ENCODE measurements around the gene ADRM1.

The ADRM1 gene

DNA sequence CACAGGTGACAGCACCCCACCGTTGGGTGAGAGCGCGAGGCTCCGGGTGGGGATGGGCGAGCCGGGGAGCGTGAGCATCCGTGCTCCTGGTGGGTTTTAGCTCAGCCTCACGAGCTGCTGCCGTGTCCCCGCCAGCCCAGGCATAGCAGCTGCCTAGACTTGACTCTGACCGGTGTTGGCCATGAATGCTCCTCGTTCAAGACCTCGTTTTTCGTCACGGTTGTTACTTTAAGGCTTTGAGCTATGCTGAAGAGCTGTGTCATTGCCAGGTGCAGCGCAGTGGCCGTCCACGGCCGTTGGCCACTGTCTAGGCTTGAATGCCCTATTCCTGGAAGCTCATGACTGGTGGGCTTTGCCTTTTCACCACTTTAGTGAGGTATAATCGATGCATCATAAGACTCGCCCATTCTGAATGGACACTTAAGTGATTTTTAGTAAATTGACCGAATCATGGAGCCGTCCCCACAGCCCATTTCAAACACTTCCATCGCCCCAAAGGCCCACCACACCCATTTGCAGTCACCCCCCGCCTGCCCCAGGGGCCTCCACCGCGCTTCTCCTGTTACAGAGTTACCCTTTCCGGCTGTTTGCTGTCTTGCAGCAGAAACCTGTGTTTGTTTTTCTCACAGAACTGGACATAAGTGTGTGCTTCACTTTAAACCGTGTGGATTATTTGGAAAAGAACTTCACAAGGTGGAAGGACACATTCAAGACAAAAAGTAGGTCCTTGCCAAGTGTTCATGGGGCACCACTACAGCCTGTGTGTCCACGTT is 21.4 kb upstream of the ADRM1 start:
- DNase-seq = no peak

DNA sequence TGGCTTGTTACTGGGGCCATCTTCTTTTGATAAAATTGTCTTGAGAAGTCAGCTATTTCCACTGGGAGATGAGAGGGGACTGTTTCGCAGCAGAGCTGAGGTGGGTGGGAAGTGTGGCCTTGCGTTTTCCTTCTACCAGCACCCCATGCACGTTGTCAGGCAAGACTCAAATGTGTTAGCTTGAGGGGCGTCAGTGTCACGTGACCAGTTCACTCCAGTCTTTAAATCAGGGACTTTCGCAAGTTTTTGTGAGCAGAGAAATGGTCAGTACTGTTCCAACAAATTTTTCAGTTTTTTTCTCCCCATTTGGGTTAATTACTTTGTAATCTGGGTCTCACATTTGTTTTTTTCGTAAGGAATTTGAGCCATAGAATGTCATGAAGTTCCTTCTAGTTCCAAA is 20.7 kb upstream of the ADRM1 start:
- no peak for DNase-seq

DNA sequence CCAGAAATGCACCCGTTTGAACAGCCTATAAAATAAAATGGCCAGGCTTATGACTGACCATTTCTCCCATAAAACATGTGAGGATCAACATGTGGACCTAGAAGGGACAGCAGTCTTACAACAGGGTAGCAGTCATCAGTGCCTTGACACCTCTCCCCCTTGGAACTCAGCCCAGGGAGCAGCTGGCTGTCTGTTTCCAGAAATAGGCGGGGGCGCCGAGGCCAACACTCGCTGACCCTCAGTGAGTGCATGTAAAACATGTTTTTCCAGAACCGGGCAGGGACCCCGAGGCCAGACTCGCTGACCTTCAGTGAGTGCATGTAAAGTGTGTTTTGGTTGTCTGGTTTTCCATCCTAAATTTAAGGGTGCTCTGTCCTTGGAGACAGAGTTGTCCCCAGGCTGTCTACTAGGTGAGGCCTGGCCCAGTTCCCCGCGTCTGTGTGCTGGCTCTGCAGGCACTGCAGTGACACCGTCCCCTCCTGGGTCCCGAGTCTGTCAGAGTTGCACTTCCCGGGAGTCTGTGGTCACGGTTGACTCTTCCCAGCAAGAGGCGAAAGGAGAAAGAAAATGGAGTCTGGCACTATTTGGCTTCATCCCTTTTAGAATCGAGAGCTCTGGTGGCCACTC is 19.8 kb upstream of the ADRM1 start:
- no peak for DNase-seq

DNA sequence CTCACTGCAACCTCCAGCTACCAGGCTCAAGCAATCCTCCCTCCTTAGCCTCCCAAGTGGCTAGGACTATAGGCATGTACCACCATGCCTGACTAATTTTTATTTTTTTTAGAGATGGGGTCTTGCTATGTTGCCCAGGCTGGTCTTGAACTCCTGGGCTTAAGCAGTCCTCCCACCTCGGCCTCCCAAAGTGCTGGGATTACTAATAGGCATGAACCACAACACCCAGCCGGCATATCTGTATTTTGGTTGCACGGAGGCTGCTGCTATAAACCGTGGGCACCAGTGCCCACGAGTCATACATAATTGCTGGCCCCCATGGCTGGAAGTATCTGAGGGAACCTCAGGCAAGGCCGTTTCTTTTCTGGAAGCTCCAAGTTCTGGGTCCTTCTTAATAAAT is 18.3 kb upstream of the ADRM1 start:
- no peak for DNase-seq

DNA sequence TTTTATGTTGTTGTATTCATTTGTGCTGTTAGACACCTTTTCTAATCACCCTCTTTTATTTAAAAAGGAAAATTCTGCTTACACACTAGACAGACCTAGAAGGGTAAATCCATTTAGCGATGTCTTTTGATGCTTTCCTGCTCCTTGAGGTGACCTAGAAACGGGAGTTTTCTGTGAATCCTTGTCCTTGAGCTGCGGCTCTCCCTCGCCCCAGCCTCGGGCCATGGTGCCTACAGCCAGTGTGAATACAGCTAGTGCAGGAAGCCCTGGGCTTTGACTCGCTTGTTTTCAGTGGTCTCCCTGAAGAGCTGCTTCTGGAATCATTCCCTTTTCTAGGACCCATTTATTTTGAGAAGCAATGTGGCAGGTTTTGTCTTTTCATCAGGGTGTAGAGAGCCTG is 17.6 kb upstream of the ADRM1 start:
- no peak for DNase-seq

DNA sequence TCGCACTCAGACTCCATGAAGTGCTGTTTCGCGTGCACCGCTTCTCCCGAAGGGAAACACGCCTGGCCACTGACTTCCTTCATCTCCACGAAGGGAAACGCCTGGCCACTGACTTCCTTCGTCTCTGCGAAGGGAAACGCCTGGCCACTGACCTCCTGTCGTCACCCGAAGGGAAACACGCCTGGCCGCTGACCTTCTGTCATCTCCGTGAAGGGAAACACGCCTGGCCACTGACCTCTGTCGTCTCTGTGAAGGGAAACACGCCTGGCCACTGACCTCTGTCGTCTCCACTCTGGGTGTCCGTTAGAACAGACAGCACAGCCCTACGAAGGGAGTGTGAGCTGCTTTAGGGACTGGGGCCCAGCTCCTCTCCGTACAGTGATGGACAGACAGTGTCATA is 17.1 kb upstream of the ADRM1 start:
- no peak for DNase-seq

DNA sequence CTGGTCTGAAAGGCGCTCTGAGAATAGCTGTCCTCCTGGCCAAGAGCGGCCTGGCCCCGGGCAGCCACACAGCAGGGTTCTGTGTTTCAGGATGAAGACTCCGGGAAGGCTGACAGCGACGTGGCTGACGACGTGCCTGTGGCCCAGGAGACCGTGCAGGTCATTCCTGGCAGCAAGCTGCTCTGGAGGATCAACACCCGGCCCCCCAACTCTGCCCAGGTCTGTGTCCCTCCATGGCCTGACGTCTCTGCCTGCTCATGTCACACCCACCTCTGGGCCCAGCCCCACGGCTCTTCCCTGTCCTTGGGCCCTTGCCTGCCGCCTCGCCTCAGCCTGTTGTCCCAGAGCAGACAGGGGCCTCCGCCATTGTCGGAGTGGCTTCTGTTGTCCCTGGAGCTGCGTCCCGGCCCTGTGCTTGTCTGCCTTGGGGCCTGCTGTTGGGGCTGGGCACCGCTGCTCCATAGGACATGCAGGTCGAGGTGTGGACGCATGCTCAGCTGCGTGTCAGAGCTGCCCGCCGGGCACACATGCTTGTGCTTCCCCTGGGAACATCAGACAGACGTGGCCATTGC is 16.2 kb upstream of the ADRM1 start:
- DNase-seq = no peak

DNA sequence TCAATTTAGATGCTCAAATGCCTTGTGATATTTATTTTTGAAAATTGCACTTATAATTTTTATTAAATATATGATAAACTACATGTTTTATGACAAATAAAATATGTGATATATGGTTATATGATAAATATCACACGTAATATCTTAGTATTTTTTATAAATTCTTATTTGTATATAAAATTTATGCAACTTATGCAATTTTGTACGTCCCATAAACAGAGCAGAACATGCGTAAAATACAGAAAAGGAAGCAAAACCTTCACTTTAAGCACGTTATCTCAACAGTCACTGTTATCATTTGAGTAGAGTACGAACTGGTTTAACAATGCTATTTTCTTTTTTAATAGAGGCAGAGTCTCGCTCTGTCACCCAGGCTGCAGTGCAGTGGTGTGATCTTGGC is 15.7 kb upstream of the ADRM1 start:
- DNase-seq = no peak

DNA sequence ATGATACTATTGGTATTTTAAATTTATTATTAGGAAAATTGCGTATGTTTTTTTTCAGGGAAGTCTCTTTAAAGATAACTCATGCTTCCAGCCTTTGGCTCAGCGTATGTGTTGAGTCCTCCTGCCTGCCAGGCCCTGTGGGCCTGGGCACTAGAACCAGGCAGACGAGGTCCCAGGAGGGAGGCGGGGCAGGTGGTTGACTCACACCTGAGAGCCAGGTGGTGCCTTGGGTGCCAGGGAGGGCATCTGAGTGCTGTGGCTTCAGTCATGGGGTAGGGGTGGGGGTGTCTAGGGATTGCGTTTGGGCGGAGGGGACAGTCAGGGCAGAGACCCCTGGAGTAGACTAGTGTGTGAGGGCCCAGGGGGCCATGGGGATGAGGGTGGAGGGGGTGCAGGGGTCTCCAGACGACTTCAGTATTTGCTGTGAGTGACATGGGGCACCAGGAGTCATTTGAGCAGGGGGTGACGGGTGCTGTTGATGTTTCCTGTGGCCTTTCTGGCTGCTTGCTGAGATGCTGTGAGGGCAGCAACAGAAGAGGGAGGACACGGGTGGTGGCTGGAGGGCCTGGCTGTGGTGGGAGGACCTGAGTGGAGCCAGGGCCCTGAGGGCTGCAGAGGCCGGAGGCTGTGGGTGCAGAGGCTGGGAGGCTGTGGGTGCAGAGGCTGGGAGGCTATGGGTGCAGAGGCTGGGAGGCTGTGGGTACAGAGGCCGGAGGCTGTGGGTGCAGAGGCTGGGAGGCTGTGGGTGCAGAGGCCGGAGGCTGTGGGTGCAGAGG is 14.8 kb upstream of the ADRM1 start:
- DNase-seq = no peak

DNA sequence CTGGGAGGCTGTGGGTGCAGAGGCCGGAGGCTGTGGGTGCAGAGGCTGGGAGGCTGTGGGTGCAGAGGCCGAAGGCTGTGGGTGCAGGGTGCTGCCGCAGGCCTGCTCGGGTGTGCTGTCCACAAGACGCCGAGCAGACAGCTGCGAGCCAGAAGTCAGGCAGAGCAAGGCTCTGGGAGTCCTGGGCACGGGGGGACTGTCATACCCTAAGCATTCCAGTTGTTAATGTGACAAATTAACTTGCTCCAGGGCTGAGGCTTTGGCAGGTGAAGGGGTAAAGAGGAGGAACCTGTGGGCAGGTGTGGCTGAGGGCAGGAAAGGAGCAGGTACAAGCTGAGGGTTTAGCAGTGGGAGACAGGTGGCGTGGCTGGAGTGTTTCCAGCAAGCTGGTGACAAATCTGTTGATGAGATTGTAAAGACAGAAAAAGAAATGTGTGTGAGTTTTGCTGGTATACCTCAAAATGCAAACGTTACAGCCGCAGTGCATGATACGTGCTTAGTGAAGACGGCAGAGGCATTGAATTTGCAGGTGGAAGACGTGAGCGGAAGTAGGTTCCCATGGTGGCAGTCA is 14.2 kb upstream of the ADRM1 start:
- DNase-seq = no peak

DNA sequence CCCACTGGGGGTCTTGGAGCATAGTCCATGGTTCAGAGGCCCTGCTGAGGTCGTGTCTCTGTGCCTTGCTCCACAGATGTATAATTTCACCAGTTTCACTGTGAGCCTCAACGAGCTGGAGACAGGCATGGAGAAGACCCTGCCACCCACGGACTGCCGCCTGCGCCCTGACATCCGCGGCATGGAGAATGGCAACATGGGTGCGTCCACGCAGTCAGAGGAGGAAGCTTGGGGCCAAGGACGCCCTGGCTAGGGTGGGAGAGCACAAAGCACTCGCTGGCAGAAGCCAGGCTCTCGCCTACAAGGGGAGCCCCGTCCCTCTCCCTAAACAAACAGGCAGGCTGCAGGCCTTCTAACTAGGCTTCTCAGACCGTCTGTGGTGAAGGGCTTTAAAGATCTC is 13.7 kb upstream of the ADRM1 start:
- no peak for DNase-seq

DNA sequence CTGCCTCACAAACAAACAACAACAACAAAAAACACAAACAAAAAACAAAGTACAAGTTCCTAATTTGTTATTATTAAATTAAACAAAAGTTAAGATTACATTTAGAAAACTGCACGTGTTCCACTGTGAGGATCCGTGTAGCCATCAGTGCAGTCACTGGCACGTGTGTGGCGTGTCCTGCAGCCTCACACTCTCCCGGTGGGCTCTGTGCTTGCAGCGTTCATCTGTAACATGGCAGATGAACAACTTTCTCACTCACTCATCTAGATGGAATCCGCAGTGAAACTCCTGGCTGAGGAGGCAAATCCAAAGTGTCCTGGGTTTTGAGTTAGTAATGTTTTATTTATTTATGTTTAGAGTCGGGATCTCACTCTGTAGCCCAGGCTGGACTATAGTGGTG is 12.9 kb upstream of the ADRM1 start:
- no peak for DNase-seq

DNA sequence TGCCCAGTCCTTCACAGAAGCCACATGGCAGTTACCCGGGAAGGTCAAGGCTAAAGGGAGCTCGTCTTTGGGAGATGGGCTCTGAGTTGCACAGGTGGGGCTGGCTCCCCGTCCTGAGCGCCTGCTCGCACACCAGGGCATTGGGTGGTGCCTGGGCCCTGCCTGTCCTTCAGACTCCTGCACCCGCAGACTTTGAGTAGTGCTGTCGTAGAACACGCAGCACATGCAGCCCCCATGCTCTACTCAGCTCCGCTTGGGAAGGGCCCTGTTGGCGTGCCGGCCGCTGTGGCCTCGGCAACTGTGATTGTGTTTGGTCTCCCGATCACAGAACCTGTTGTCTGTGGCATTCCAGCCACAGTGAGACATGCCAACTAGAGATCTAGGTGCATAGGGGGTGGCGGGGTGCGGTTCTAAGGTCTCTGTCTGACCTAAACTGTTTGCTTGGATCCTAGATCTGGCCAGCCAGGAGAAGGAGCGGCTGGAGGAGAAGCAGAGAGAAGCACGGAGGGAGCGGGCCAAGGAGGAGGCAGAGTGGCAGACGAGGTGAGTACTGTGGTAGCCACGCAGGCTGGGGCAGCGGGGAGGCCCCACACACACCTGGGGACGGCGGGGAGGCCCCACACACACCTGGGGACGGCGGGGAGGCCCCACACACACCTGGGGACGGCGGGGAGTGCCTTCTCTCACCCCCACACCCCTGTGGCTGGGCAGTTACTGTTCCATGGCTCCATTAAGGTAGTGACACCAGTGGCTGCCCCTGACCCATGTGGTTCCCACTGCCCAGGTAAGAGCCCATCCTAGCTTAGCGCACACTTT is 11.3 kb upstream of the ADRM1 start:
- DNase-seq = no peak

DNA sequence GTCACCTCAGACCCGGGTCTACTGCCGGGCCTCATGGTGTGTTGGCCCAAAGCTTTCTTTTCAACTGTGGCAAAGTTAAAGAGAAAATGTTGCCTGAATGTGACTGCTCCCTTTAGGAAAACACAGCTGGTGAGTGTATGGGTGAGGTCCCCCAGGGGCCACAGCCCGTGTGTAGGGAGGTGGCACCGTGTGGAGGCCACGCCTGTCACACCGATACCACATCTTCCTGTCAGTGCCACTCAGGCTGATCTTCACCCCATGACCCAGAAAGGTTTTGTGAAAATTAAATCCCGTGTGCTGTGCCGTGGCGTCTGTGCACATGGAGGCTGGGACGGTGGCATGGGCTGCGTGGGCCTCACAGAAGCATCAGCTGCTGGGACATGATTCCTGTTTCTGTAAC is 10.7 kb upstream of the ADRM1 start:
- peak; percentile 29 for DNase-seq

DNA sequence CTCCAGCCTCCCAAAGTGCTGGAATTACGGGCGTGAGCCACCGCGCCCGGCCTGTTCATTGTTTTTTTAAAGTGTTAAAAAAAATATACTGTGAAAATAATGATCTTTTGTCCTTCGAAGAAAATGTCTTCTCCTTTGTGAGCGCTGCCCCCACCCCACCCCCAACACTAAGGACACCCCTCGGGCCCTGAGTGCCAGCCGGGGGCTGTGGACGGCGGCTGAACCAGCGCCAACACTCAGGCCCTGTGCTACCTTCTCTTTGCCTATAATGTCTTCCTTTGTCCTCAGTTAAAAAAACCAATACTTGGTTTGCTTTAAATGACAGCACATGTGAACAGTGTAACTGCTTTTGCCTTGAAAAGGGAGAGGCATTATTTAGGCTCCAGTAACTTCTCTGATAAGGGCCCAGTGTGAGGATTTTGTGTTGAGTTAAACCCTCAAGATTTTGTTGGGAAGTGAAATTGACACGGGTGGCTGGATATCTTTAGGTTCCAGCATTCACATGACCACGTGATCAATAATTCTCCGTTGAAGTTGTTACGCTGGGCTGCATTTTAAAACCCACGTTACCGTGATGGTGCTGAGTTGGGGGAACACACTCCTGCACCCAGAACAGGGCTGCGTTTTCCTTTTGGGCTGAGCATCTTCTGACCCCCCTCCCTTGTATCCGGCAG is 9.5 kb upstream of the ADRM1 start:
- DNase-seq = no peak

DNA sequence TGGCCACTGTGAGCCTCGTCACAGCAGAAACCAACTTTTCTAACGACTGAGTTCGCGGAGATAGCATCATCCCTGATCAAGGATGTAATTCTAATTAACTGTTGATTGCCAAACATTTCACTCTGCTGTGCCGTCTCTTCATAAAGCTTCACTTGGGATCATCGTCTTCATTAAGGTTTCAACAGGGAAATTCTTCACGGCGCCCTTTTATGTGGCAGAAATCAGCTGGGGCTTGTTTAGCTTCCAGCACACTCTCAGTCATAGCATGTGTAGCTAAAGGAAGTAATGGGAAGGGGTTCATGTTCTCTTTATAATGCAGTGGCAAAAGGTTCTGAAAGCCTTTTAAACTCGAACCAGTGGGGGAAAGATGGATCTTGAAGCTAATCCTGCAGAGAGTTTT is 8.9 kb upstream of the ADRM1 start:
- no peak for DNase-seq

DNA sequence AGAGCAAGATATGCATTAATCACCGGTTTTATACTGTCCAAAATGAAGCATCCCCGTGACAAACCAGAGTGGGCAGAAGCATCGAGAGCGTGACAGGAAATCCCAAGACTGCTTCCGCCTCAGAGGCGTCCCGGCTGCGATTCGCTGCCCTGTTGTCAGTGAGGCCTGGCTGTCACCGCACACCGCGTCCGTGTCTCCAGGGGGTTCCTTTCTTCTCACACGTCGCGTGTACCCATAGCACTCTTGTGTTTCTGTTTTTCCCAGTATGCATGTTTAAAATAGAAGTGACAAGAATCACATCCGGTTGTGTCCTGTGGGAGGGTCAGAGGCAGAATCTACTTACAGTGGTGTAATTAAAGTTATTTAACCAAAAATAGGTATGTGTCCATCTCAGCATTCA is 8.3 kb upstream of the ADRM1 start:
- DNase-seq = no peak

DNA sequence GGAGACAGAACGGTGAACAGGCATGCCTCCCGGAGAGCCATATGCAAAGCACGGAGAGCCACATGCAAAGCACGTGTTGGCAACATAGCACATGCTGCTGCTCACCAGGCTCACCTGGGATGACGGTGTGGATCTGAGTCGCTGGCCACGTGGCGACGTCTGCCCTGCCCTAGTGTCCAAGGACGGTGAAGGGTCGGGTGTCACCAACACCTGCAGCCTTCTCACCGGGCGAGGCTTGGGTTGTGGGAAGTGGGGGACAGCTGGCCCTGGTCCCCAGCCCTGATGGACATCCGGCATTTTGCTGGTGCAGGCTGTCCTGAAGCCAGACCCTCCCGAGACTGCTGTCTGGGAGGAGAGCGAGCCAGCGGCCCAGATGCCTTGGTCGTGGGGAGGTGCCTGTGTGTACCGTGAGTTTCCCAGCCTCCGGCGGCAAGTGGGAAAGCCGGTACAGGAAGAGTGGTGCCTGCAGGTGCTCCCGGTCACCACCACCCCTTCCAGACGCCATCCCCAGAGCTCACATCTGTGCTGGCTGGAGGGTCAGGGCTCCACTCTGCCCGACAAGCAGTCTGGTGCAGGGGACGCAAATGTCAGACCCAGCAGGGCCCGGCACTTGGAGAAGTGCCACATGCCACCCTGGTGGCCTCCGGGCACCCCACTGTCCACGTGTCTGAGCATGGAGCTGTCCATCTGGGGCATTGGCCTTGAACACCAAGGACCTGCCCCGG is 5.9 kb upstream of the ADRM1 start:
- DNase-seq = no peak

DNA sequence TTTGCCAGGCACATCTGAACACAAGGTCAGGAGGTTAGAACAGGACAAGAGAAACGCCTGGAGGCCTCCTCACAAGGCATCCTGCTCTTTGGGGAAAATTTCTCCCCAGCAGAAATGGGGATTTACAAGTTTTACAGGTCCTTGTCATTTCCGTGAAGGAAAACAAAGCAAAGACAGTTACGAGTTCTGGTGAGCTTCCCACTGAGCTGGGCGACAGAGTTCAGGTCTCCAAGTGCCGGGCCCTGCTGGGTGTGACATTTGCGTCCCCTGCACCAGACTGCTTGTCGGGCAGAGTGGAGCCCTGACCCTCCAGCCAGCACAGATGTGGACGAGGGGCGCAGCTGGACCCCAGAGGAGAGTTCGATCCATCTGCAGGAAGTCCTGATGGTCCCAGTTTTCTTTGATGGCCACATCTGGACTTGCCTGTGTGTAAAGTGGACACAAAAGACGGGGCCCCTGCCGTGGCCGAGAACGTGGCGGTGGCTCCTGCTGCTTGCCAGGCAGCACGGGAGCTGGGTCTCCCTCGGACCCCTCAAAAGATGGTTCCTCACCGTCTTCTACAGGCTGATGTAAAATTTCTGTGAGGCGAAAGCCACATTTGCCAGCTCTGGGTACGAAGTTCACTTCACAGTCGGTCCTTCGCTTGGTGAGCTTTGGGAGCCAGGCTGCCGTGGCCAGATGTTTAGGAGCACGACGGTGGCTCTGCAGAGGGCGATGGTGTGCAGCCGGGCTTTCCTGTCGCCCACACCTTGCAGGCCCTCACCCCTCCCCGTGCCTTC is 5.2 kb upstream of the ADRM1 start:
- DNase-seq = no peak

DNA sequence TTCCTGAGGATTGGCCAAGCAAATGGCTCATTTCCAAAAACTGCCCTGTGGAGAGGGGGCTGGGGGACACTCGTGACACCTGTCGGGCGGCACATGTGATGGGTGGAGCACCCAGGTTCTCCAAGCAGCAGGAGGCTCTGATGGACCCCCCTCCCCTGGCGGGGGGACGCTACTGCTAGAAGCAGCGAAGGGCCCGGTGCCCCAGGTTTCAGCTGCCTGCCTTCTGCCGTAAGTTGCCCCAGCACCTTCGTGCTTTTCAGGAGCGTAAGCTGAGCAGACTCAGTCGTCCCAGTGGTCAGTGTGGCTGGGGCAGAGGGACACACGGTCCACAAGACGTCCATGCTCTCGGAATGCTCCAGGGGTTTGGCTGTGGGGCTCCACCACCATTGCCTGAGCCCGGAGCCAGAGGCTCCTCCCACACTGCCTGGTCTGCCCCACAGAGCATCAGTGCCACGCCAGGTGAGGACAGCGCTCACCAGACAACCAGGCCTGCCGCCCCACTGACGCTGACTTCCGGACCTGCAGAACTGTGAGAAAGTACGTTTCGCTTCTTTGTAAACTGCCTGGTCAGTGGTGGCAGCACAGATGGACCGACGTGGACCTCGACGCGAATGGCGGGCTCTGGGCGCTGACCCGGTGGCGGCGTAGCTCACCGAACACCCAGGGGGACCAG is 4.1 kb upstream of the ADRM1 start:
- no peak for DNase-seq
